GM23338 (cell line): Measurements from ENCODE around the gene MYL11.

Source experiments
- CREB1 ChIP-seq: fragments of 250-450 bp; sonication (Bioruptor Pico); IDR thresholded peaks from 2 replicates; pipeline ENCODE4 v1.5.0; 2020; ENCODE audit warnings: low read depth, mild to moderate bottlenecking, moderate library complexity
- POLR2AphosphoS5 ChIP-seq: IDR thresholded peaks from 2 replicates; pipeline ENCODE4 v1.6.1; 2016; ENCODE audit warnings: antibody characterized with exemption, low read depth
- ZNF331 ChIP-seq: fragments of 250-450 bp; sonication (Bioruptor Pico); IDR thresholded peaks from 2 replicates; pipeline ENCODE4 v1.5.0; 2020; ENCODE audit warnings: low read depth, mild to moderate bottlenecking, moderate library complexity
- TF ChIP-seq, protein P1 (sequence below), 2 experiments: fragments of 200-600 bp in 1 of 2; sonication (generic) in 1 of 2; conservative IDR thresholded peaks; 2 replicates each; pipeline versions ENCODE4 v1.5.1 to v1.6.1; 2016 to 2017; ENCODE audit warnings: antibody characterized with exemption in 2 of 2, low read depth in 2 of 2, mild to moderate bottlenecking in 2 of 2, moderate library complexity in 1 of 2
- TF ChIP-seq, protein P2 (sequence below): IDR thresholded peaks from one replicate; pipeline ENCODE4 v1.6.1; 2018; ENCODE audit warnings: antibody characterized with exemption; ENCODE audit not compliant: unreplicated experiment

DNA sequence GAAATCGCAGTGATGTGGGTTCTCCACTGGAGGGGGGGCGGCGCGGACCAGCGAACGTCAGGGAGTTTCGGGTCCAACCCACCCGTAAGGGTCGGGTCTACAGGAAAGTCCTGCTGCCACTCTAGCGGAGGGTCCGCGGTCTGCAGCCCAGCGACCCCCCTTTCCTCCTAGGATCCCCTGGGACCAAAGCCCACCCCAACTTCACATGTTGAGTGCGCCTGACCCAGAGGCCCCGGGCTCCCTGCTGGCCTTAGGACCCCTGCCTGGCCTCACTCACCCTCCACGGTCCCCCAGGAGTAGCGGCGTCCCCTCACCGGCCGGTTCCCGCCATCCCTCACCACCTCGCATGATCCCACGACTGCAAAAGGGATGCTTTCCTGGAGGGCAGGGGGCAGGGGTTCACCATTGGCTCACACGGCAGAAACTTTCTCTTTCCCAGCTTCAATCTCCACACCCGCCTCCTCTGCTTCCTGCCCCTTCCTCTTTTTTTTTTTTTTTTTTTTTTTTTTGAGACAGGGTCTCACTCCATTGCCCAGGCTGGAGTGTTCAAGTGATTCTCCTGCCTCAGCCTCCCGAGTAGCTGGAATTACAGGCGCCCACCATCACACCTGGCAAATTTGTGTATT is 4.7 kb downstream of the MYL11 start:
- no peak for TF ChIP-seq CREB1
- TF ChIP-seq, protein P1, sequence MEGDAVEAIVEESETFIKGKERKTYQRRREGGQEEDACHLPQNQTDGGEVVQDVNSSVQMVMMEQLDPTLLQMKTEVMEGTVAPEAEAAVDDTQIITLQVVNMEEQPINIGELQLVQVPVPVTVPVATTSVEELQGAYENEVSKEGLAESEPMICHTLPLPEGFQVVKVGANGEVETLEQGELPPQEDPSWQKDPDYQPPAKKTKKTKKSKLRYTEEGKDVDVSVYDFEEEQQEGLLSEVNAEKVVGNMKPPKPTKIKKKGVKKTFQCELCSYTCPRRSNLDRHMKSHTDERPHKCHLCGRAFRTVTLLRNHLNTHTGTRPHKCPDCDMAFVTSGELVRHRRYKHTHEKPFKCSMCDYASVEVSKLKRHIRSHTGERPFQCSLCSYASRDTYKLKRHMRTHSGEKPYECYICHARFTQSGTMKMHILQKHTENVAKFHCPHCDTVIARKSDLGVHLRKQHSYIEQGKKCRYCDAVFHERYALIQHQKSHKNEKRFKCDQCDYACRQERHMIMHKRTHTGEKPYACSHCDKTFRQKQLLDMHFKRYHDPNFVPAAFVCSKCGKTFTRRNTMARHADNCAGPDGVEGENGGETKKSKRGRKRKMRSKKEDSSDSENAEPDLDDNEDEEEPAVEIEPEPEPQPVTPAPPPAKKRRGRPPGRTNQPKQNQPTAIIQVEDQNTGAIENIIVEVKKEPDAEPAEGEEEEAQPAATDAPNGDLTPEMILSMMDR (conservative IDR thresholded peaks at IDR 0.05; ENCODE audit: low read depth in 2 of 2): no peak
- no peak for TF ChIP-seq POLR2AphosphoS5
- TF ChIP-seq, protein P2, sequence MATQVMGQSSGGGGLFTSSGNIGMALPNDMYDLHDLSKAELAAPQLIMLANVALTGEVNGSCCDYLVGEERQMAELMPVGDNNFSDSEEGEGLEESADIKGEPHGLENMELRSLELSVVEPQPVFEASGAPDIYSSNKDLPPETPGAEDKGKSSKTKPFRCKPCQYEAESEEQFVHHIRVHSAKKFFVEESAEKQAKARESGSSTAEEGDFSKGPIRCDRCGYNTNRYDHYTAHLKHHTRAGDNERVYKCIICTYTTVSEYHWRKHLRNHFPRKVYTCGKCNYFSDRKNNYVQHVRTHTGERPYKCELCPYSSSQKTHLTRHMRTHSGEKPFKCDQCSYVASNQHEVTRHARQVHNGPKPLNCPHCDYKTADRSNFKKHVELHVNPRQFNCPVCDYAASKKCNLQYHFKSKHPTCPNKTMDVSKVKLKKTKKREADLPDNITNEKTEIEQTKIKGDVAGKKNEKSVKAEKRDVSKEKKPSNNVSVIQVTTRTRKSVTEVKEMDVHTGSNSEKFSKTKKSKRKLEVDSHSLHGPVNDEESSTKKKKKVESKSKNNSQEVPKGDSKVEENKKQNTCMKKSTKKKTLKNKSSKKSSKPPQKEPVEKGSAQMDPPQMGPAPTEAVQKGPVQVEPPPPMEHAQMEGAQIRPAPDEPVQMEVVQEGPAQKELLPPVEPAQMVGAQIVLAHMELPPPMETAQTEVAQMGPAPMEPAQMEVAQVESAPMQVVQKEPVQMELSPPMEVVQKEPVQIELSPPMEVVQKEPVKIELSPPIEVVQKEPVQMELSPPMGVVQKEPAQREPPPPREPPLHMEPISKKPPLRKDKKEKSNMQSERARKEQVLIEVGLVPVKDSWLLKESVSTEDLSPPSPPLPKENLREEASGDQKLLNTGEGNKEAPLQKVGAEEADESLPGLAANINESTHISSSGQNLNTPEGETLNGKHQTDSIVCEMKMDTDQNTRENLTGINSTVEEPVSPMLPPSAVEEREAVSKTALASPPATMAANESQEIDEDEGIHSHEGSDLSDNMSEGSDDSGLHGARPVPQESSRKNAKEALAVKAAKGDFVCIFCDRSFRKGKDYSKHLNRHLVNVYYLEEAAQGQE: no peak
- no peak for TF ChIP-seq ZNF331 (CRISPR knock-in tag)
